ENCODE results near the gene DNAJB11.

GRCh38 chr3:186566772-186567071 is 3.8 kb upstream of the DNAJB11 start:
- TF ChIP-seq CTCF (IDR thresholded peaks at IDR 0.05) (no peak), RAD21 (conservative IDR thresholded peaks at IDR 0.05 in 1 of 2, IDR thresholded peaks at IDR 0.05 in 1 of 2) (no peak), POLR2A (IDR thresholded peaks at IDR 0.05; ENCODE audit: low read length) (no peak), MAX (IDR thresholded peaks at IDR 0.05) (no peak), USF2 (IDR thresholded peaks at IDR 0.05) (no peak)
